HG03095 (cell line): ENCODE measurements around the gene ZNF492.
"Not testable (repeated sequence)": the region's sequence is repeated elsewhere in the genome, so short reads cannot be mapped to it uniquely, and the experiment has no call there.

Experiments used
- ATAC-seq: cut with Tn5 transposase; IDR thresholded peaks from one replicate; pipeline ENCODE4 v1.9.1; 2021; ENCODE audit warnings: moderate library complexity; ENCODE audit not compliant: unreplicated experiment

The ZNF492 gene

DNA sequence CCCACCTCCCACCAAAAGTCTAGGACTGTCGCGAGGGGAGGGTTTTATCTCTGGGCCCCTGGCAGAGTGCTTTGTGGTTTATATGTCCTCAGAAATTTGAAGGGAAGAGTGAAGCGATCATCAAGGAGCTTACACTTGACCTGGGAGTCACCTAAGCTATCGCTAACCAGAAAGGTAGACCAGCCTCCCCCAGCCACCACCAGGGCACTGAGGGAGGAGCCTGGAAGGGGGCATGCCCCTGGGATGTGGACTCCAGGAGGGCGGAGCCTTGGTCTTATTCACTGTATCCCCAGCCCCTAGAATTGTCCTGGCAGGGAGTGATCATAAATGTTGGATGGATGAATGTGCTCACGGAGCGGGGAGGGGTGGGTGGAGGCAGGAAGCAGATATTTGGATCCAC lies 16.9 kb upstream of the ZNF492 start:
- not testable (repeated sequence) for ATAC-seq

DNA sequence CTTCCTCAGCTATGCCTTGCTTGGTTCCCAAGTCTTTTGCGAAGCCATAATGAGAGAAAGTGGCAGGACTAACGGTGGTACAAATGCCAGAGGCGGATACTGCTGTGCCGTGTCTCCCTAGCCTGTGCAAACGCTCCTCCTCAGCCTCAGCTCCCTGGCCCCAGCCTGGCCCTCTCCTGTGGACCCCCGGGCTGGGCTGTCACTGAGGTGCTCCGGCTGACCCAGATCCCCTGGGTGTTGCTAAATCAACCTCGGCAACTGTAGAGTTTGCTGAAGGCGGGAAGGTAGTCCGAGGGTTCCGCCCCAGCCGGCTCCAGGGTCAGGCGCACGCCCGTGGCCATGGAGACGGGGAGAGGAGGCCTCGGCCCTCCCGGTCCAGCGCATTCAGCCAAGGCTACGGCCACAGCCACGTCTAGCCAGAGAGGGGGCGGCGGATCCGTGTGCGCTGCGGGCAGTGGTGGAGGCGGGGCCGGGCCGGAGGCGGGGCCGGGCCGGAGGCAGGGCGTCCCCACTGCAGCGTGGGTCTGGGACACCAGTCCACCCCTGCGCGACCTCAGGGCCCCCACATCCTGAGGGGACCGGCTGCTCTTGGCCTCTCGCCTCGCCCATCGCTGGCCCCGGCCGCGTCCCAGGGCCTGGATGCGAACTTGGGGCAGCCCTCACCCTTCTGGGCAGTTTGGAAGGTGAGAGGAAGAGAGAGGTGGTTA lies 16.4 kb upstream of the ZNF492 start:
- no peak for ATAC-seq

DNA sequence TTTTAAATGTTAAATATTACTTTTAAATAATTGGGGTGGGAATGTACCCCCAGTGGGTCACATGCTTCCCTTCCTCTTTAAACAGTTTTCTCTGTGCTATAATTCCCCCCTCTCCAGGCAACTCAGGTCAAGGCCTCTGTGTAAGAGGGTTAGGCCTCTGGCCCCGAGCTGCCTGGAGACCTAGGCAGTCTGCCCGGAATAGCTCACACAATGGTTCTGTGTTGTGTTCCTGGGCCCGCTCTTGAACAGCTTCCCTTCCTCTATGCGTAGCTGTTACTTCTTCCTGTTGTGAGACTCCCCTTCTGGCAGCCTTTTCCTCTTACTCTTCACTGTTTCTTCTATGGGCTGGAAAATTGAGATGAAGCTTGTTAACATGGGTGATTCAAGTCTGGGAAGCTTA lies 14.8 kb upstream of the ZNF492 start:
- ATAC-seq, result no peak

DNA sequence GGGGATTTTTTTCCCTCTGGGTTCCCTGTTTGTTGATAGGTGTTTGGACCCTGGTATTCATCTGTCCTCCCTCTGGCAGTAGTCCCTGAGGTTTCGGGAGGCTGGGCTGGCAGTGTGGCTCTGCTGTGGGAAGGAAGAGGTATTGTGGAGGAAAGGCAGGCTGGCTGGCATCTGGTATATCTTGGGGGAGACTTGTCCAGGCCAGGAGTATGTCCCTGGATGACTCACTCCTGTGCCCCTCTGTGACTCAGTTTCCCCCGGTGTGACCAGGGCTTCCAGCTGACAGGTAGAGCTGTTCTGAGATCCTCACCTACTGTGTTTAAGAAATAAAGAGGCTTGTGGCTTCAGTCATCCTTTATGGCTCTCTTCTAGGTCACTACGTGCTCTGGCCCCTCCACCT lies 14.2 kb upstream of the ZNF492 start:
- ATAC-seq, result no peak

DNA sequence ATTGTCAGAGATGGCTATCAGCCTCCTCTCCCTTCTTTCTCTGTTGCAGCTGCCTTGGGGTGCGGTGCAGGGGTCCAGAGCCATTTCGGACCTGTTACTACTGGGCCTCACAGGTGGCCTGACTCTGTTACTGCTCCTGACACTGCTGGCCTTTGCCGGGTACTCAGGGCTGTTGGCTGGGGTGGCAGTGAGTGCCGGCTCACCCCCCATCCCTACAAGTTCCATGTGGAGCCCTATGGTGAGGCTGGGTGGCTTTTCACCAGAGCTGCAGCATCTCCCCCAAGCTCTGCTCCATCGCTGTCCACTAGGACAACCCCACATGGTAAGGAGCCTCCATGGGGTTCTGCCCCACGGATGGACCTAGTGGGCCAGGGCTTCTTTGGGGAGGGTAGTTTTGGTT lies 13.7 kb upstream of the ZNF492 start:
- ATAC-seq, result no peak

DNA sequence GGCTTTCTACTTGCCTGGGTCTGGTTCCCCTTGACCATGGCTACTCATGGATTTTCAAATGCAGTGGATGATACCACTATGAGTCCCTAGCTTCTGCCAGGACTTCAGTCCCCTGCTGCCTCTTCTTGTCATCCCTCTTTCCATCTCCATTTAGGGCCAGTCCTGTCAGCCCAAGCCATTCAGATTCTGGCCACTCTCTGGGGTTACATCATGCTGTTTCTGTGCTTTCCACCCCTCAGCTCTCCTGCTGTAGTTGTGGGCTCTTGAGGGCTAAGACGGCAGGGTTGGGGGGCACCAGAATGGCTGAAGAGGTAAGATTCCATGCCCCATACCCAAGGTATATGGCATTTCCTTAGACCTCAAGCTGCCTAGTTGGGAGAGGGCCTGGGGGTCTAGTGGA lies 13.2 kb upstream of the ZNF492 start:
- ATAC-seq, result no peak

DNA sequence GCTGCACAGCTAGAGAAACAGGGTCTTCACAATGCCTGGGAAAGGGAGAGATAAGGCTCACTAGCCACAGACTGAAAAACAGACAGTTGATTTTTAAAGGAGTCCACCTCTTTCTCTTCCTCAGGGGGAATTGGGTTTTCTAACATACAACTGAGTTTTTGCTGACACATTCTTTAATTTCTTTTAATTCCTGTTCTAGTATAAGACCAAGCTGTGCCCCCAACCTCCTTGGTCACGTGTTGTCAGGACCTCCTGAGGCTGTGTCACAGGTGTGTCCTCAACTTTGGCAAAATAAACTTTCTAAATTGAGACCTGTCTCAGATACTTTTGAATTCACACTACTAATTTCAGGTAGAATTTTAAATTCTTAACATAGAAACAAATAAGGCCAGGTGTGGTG lies 12.1 kb upstream of the ZNF492 start:
- ATAC-seq, result no peak

DNA sequence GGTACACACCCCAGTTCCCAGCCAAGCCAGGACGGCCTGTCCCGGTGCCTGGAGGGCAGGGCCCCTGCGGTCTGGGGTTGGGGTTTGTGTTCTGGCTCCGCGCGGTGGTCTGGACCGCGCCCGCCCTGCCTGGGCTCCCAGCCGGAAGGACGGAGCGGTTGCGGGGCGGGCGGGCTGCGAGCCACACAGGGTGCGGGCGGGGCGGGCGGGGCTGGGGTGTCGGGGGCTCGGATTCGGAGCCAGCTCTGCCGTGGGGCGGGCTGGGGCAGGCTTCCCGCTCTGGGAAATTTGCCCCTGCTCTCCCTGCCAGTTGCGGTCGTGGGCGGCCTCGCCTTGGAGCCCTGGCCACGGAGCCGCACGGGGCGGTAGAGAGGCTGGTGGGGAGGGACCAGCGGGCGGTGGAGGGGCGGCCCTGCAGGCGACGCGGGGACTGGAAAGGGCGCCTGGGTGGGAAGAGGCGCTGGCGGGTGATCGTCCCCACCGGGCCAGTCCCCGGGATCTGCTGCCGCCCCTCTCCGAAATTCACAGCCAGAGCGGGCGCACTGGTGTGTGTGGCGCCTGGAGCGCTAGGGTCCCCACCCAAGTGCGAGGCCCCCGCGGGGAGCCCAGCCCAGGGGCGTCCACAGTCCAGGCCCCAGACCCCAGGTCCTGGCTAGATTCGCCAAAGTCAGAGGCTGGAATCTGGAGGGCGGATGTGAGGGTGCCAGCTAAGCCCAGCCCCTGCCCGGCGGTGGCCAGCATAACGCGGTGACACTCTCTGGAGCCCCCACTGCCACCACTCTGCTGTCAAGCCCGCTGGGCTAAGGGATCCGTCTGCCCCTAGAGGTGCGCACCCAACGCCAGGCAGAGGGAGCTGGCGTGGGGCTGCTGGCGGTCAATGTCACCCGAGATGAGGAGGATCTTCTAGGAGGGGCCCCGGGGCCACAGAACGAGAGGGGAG lies 11.0 kb upstream of the ZNF492 start:
- ATAC-seq, result no peak

DNA sequence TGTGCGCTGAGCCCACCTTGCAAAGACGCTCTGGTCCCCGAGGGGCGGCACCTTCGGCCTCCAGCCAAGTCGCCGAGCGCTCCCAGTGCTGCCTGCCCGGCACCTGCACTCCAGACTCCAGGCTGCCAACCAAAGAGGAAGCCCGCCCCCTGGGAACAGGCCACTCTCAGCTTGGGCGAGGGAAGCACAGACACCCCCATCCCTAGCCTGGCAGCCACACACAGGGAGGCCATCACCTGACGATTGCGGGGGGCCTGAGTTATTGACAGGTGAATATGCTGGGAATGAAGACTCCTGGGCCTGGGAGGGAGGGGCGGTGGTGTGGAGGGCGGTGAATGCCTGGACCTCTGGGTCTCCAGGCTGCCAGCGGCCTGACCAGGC lies 10.3 kb upstream of the ZNF492 start:
- no peak for ATAC-seq

DNA sequence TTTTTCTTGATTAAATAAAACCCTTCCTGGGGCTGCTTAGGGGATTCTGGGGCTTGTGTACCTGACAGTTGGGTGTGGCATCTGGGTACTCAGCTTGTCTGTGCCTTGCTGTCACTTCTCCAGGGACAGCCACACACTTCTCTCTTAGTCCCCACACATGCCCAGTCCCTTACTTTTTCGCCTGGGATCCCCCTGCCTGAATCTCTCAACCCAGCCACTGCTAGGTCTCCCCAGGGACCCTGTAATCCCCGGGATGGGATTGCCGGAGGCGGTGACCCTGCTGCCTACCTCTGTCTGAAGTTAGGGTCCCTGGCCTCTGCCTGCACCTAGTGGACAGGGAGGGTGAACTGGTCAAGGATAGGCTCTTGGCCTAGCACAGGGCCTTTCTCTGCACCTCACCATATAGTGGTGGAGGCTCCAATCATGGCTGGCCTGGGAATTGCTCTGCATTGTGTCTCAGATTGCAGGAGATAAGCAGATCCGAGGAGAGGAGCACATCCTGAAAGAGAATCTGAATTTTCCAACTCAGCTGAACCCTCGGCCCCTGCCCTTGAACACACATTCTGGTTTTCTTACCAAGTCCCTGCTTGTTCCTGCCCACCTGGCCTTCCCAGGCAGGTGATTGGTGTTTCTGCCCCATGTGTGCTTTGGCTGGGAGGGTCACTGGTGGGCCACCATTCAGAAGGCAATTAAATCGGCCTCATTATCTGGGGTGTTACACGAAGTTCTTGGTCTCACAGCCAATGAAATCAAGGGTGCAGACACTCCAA lies 8.7 kb upstream of the ZNF492 start:
- no peak for ATAC-seq

DNA sequence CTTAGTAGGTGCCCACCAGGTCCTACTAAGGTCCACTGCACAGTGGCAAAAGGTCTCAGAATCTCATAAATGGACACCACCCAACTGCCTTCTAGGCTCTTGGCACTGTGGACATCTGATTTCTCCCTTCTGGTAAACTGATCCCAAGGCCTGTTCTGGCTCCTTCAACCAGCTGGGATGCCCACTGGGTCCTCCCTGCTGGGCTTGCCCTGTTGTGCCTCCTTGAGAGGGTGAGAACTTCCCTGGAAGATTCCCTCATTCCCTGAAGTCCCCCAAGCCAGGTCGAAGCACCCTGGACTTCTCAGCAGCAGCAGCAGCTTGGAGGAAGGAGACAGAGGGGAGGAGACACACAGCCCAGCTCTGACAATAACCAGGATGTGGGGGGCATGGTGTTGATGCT lies 6.6 kb upstream of the ZNF492 start:
- no peak for ATAC-seq

DNA sequence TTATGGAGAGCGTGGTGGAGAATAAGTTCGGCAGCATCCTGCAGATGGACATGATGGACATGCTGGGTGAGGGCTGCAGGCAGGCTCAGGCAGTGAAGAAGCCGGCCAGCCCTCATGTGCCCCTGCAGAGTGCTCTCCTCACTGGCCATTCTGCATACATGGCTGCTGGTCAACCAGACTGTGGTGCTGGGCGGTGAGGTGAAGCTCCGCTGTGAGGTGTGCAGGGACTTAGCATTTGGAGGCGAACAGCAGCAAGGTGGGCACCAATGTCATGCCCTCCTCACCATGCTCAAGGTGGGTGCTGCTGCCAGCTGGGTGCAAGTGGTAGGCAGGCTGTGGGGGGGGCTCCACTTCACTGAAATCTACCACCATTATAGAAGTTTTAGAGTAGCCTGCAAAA lies 5.7 kb upstream of the ZNF492 start:
- ATAC-seq, result no peak

DNA sequence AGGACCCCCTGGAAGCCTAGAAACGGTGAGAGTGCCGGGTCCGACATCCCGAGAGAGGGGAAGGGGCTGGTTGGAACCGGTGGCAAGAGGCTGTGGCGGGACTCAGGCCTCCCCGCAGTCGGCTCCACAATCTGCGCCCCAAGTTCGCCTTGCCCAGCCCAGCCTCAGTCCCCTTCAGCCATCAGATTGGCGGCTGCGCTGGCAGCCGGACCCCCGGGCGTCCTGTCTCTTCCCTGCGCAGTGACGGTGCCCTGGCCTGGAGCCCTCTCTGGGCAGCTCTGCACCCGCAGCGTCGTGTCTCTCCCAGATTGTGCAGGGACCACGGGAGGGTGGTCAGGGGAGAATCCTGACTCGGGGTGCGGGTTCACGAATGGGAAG lies 315 bp downstream of the ZNF492 start:
- ATAC-seq, result no peak

DNA sequence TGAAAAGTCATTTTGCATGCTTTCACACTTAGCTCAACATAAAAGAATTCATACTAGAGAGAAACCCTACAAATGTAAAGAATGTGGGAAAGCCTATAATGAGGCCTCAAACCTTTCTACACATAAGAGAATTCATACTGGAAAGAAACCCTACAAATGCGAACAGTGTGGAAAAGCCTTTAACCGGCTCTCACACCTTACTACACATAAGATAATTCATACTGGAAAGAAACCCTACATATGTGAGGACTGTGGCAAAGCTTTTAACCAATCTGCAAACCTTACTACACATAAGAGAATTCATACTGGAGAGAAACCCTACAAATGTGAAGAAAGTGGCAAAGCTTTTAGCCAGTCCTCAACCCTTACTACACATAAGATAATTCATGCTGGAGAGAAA lies 51.4 kb downstream of the ZNF492 start:
- ATAC-seq, result not testable (repeated sequence)

DNA sequence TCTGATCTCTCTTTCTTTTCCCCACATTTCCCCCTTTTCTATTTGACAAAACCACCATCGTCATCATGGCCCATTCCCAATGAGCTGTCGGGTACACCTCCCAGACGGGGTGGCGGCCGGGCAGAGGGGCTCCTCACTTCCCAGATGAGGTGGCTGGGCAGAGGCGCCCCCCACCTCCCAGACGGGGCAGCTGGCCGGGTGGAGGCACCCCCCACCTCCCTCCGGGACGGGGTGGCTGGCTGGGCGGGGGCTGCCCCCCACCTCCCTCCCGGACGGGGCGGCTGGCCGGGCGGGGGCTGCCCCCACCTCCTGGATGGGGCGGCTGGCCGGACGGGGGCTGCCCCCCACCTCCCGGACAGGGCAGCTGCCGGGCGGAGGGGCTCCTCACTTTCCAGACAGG lies 68.5 kb downstream of the ZNF492 start:
- ATAC-seq, result not testable (repeated sequence)

DNA sequence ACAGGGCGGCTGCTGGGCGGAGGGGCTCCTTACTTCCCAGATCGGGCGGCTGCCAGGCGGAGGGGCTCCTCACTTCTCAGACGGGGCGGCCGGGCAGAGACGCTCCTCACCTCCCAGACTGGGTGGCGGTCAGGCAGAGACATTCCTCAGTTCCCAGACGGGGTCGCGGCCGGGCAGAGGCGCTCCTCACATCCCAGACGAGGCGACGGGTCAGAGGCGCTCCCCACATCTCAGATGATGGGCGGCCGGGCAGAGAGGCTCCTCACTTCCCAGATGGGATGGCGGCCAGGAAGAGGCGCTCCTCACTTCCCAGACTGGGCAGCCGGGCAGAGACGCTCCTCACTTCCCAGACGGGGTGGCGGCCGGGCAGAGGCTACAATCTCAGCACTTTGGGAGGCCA lies 69.0 kb downstream of the ZNF492 start:
- ATAC-seq, result not testable (repeated sequence)

DNA sequence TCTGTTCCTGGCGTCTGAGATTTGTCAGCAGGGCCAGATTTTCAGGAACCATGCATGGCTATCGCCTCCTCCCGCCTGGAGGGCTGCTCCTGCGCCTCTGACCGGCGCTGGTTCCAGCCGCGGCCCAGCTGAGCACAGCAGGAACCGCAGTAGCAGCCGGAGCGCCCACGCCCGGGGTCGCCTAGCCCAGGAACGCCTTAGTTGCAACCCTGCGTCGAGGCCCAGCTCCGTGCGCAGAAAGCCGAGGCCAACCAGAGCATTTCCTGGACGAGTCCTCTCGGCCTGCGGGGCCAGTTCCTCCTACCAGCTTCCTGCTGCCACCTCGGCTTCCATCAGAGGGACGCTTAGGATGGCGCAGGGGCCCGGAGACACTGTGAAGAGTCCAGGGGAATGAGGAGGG lies 74.9 kb downstream of the ZNF492 start:
- ATAC-seq, result no peak
